IPS DF 6.9 (cell line): ENCODE results near the gene MLST8.

ENCODE experiments used
- DNase-seq: peaks from one replicate; pipeline ENCODE4 v3.0.0-alpha.2; 2013; ENCODE audit warnings: low read depth, low spot score
- H3K27ac ChIP-seq: one replicate; pipeline ENCODE4 v1.5.1; 2013; ENCODE audit warnings: low read length, control low read depth
- H3K27me3 ChIP-seq: 2 replicates; pipeline ENCODE4 v1.6.1; 2013; ENCODE audit warnings: mild to moderate bottlenecking, low read length; ENCODE audit not compliant: control insufficient read depth, insufficient read depth
- H3K36me3 ChIP-seq: 2 replicates; pipeline ENCODE4 v1.6.1; 2013; ENCODE audit warnings: low read length; ENCODE audit not compliant: control insufficient read depth, insufficient read depth
- H3K4me1 ChIP-seq: 2 replicates; pipeline ENCODE4 v1.6.1; 2013; ENCODE audit warnings: low read length; ENCODE audit not compliant: control insufficient read depth, insufficient read depth
- H3K4me3 ChIP-seq: 2 replicates; pipeline ENCODE4 v1.5.1; 2013; ENCODE audit warnings: mild to moderate bottlenecking, low read length
- H3K9me3 ChIP-seq: 2 replicates; pipeline ENCODE4 v1.6.1; 2013; ENCODE audit warnings: low read length, inconsistent platforms; ENCODE audit not compliant: control insufficient read depth, insufficient read depth
- WGBS: extraction: QIAGEN DNeasy Blood & Tissue Kit; methylation state at CpG from one replicate; pipeline ENCODE4 v1.1.7; 2013; ENCODE audit warnings: mixed read lengths, missing lambda C conversion rate; ENCODE audit not compliant: insufficient read length, insufficient coverage; 5-methylcytosine and 5-hydroxymethylcytosine counted together

The MLST8 gene

GRCh38 chr16:2231016-2231931, 26.0 kb downstream of the MLST8 start:
- H3K4me1 ChIP-seq, result no peaks in the 10 kb centered on the region
- DNase-seq, result no peak
- no CpG with 5 or more reads among the region's 29 CpGs for WGBS

GRCh38 chr16:2232094-2232990, 27.1 kb downstream of the MLST8 start:
- H3K4me3 ChIP-seq, result no peak overlapping the region
- no peak overlapping the region for H3K27ac ChIP-seq
- H3K4me1 ChIP-seq, result no peaks in the 10 kb centered on the region; the same call in 1 of the 2 replicates
- H3K27me3 ChIP-seq, result no peaks in the 10 kb centered on the region; the same call in 1 of the 2 replicates
- no peak for DNase-seq
- no CpG with 5 or more reads among the region's 41 CpGs for WGBS
- peaks cover 36% of the 10 kb centered on the region for H3K36me3 ChIP-seq
- no peaks in the 10 kb centered on the region for H3K9me3 ChIP-seq

More at GRCh38 chr16:2231016-2231931, 26.0 kb downstream of the MLST8 start:
- Histone ChIP-seq H3K27me3 (no peaks in the 10 kb centered on the region; the same call in 1 of the 2 replicates), H3K9me3 (no peaks in the 10 kb centered on the region), H3K4me3 (no peak overlapping the region), H3K36me3 (peaks cover 36% of the 10 kb centered on the region), H3K27ac (no peak overlapping the region)

DNA sequence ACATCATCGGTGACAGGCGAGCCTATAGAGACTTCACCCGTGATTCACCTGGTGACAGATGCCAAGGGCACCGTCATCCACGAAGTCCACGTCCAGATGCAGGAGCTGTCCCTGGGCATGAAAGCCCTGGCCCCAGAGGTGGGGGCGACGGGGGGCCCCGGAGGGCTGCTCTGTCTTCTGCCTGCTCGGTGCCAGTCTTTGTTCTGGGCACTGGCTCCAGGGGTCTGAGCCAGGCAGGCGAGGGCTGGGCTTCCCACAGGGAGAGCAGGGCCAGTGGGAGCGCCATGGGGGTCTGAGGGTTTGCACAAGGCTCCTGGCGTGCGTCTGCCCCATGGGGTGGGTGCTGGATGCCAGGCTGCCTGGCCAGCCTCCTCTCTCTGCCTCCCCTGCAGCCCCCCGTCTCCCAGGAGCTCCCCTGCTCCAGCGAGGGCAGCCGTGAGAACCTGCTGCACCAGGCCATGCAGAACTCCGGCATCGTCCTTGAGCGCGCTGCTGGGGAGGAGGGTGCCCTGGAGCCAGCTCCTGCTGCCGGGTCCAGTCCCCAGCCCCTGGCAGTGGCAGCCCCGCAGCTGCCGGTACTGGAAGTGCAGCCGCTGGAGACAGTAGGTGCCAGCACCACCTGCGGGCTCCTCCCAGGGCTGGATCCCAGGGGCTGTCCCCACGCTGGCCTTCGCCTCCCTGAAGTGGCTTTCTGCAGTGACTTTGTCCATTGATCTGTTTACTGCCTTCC, 28.0 kb downstream of the MLST8 start:
- Histone ChIP-seq H3K36me3 (peaks cover 36% of the 10 kb centered on the region), H3K27me3 (no peaks in the 10 kb centered on the region; the same call in 1 of the 2 replicates), H3K4me3 (no peak overlapping the region), H3K4me1 (peaks cover 2% of the 10 kb centered on the region), H3K27ac (no peak overlapping the region), H3K9me3 (no peaks in the 10 kb centered on the region)
- DNase-seq, result no peak
- WGBS, result no CpG with 5 or more reads among the region's 28 CpGs

GRCh38 chr16:2233872-2234812, 28.9 kb downstream of the MLST8 start:
- no peak for DNase-seq
- Histone ChIP-seq H3K36me3 (peaks cover 36% of the 10 kb centered on the region), H3K27me3 (no peaks in the 10 kb centered on the region; the same call in 1 of the 2 replicates), H3K27ac (no peak overlapping the region), H3K4me3 (no peak overlapping the region), H3K9me3 (no peaks in the 10 kb centered on the region), H3K4me1 (peaks cover 4% of the 10 kb centered on the region)
- WGBS, result no CpG with 5 or more reads among the region's 51 CpGs

DNA sequence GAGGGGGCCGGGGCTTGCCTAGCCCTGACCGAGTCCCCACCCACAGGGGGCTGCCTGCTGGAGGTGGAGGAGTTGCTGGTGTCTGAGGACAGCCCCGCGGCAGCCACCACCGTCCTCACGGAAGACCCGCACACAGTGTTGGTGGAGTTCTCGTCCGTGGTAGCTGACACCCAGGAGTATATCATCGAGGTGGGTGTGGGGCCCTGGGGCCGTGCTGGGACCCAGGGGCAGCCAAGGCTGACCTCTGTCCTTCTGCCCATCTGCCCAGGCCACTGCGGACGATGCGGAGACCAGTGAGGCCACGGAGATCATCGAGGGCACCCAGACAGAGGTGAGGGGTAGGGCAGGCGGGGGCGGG, 29.5 kb downstream of the MLST8 start:
- Histone ChIP-seq H3K27me3 (no peaks in the 10 kb centered on the region; the same call in 1 of the 2 replicates), H3K36me3 (peaks cover 31% of the 10 kb centered on the region), H3K4me3 (no peak overlapping the region), H3K27ac (no peak overlapping the region), H3K4me1 (peaks cover 4% of the 10 kb centered on the region), H3K9me3 (no peaks in the 10 kb centered on the region)
- no CpG with 5 or more reads among the region's 18 CpGs for WGBS
- no peak for DNase-seq

- H3K36me3 ChIP-seq, result peaks cover 30% of the 10 kb centered on the region
- H3K4me3 ChIP-seq, result no peak overlapping the region
- no peaks in the 10 kb centered on the region for H3K9me3 ChIP-seq
- no peak for DNase-seq
- no CpG with 5 or more reads among the region's 28 CpGs for WGBS
- H3K27ac ChIP-seq, result no peak overlapping the region
- peaks cover 4% of the 10 kb centered on the region for H3K4me1 ChIP-seq
- no peaks in the 10 kb centered on the region; the same call in 1 of the 2 replicates for H3K27me3 ChIP-seq
Measured at GRCh38 chr16:2235234-2235651, 30.0 kb downstream of the MLST8 start.

GRCh38 chr16:2235695-2236336, 30.6 kb downstream of the MLST8 start:
- peaks cover 4% of the 10 kb centered on the region for H3K4me1 ChIP-seq
- peaks cover 30% of the 10 kb centered on the region for H3K36me3 ChIP-seq
- H3K27me3 ChIP-seq, result no peaks in the 10 kb centered on the region; the same call in 1 of the 2 replicates
- no peaks in the 10 kb centered on the region for H3K9me3 ChIP-seq
- no CpG with 5 or more reads among the region's 19 CpGs for WGBS
- DNase-seq, result no peak
- no peak overlapping the region for H3K4me3 ChIP-seq
- H3K27ac ChIP-seq, result no peak overlapping the region

- Histone ChIP-seq H3K27me3 (no peaks in the 10 kb centered on the region; the same call in 1 of the 2 replicates), H3K9me3 (no peaks in the 10 kb centered on the region), H3K36me3 (peaks cover 28% of the 10 kb centered on the region), H3K4me3 (peak within 1 kb of the TSS; percentile 14; the same call in 1 of the 2 replicates), H3K4me1 (peaks cover 4% of the 10 kb centered on the region), H3K27ac (no peak within 1 kb of the TSS)
- no CpG with 5 or more reads among the region's 64 CpGs for WGBS
- no peak for DNase-seq
Measured at GRCh38 chr16:2236337-2237101, 31.3 kb downstream of the MLST8 start, which contains the start of gene DNASE1L2. TSS of gene DNASE1L2 (plus strand) at chr16:2236444. CDS start at chr16:2236817, 373 bp downstream.
